OCI-M2 (cell line): ENCODE measurements around the gene DUSP28.

ENCODE experiments used
- DNase-seq: peaks from one replicate; lab custom pipeline; 2025; ENCODE audit not compliant: unreplicated experiment; lab: John Stamatoyannopoulos, UW

DUSP28 gene

GRCh38 chr2:240585681-240586197 lies 25.6 kb downstream of the DUSP28 start:
- no peak for DNase-seq

- peak; percentile 60 for DNase-seq
Observed at GRCh38 chr2:240586198-240586918, 26.2 kb downstream of the DUSP28 start, which contains the start of gene CAPN10. Gene CAPN10 (plus strand): TSS chr2:240586734. CDS start chr2:240586912, 178 bp downstream.

- no peak for DNase-seq
Observed at GRCh38 chr2:240586919-240587800, 27.0 kb downstream of the DUSP28 start.

GRCh38 chr2:240588006-240588655 lies 28.0 kb downstream of the DUSP28 start:
- DNase-seq, result no peak

- DNase-seq, result no peak
Observed at GRCh38 chr2:240588669-240589068, 28.5 kb downstream of the DUSP28 start.

GRCh38 chr2:240589375-240589774 lies 29.2 kb downstream of the DUSP28 start:
- no peak for DNase-seq

GRCh38 chr2:240589850-240590525 lies 29.8 kb downstream of the DUSP28 start:
- no peak for DNase-seq

- no peak for DNase-seq
Observed at GRCh38 chr2:240590681-240591111, 30.5 kb downstream of the DUSP28 start.

- no peak for DNase-seq
Observed at GRCh38 chr2:240591226-240591625, 31.1 kb downstream of the DUSP28 start.

GRCh38 chr2:240591784-240592183 lies 31.6 kb downstream of the DUSP28 start:
- DNase-seq, result no peak

GRCh38 chr2:240593026-240593702 lies 33.0 kb downstream of the DUSP28 start:
- DNase-seq, result no peak

GRCh38 chr2:240593703-240594451 lies 33.7 kb downstream of the DUSP28 start:
- DNase-seq, result no peak

GRCh38 chr2:240594511-240595380 lies 34.6 kb downstream of the DUSP28 start:
- DNase-seq, result no peak

- no peak for DNase-seq
Observed at GRCh38 chr2:240595381-240596079, 35.4 kb downstream of the DUSP28 start.

- DNase-seq, result no peak
Observed at GRCh38 chr2:240596080-240596460, 35.9 kb downstream of the DUSP28 start.

- DNase-seq, result no peak
Observed at GRCh38 chr2:240596491-240596931, 36.4 kb downstream of the DUSP28 start.

GRCh38 chr2:240597054-240597418 lies 36.9 kb downstream of the DUSP28 start:
- DNase-seq, result no peak
